H1 (cell line): ENCODE data around the gene SLC5A2.

Source experiments
- CBX8 ChIP-seq: fragments of 300-800, 300-1000 bp; sonication (generic); IDR thresholded peaks from 2 replicates; pipeline ENCODE4 v1.7.1; 2016; ENCODE audit warnings: low read depth, low read length, borderline replicate concordance
- CHD1 ChIP-seq: IDR thresholded peaks from 2 replicates; pipeline ENCODE4 v1.6.1; 2012; ENCODE audit warnings: low read depth, low read length, improper control_type of control experiment
- CTCF ChIP-seq, 3 experiments: IDR thresholded peaks; 1 replicate in 2 of 3; 2 replicates in 1 of 3; pipeline versions ENCODE4 v1.5.1 to v1.6.1; 2011; ENCODE audit warnings: low read length in 3 of 3, mild to moderate bottlenecking in 3 of 3, inconsistent platforms in 2 of 3, low read depth in 1 of 3, moderate library complexity in 1 of 3; ENCODE audit not compliant: insufficient read depth in 1 of 3; ENCODE audit errors: control extremely low read depth in 1 of 3
- EGR1 ChIP-seq: IDR thresholded peaks from 2 replicates; pipeline ENCODE4 v1.6.1; 2011; ENCODE audit warnings: low read depth, low read length, borderline replicate concordance
- EP300 ChIP-seq, 2 experiments: IDR thresholded peaks; 1 replicate in 1 of 2; 2 replicates in 1 of 2; pipeline ENCODE4 v1.6.1; 2011 to 2012; ENCODE audit warnings: low read depth in 2 of 2, low read length in 2 of 2, mild to moderate bottlenecking in 2 of 2, borderline replicate concordance in 1 of 2, inconsistent platforms in 1 of 2, moderate library complexity in 1 of 2
- EZH2 ChIP-seq: fragments of 200-600 bp; sonication (generic); IDR thresholded peaks from 2 replicates; pipeline ENCODE4 v1.7.1; 2012; ENCODE audit warnings: low read depth, mild to moderate bottlenecking, moderate library complexity, low read length, inconsistent platforms; ENCODE audit not compliant: severe bottlenecking
- JUN ChIP-seq: IDR thresholded peaks from 2 replicates; pipeline ENCODE4 v1.6.1; 2011; ENCODE audit warnings: low read depth, mild to moderate bottlenecking, improper control_type of control experiment, low read length
- JUND ChIP-seq: IDR thresholded peaks from 2 replicates; pipeline ENCODE4 v1.6.1; 2011; ENCODE audit warnings: mild to moderate bottlenecking, improper control_type of control experiment, low read length
- PHF8 ChIP-seq: fragments of 200-600 bp; sonication (generic); conservative IDR thresholded peaks from 2 replicates; pipeline ENCODE4 v1.7.1; 2012; ENCODE audit warnings: low read depth, mild to moderate bottlenecking, inconsistent platforms, low read length, moderate library complexity
- POLR2A ChIP-seq, 2 experiments: IDR thresholded peaks; 1 replicate in 1 of 2; 2 replicates in 1 of 2; pipeline ENCODE4 v1.6.1; 2011; ENCODE audit warnings: low read depth in 2 of 2, low read length in 2 of 2, mild to moderate bottlenecking in 2 of 2; ENCODE audit errors: control extremely low read depth in 1 of 2
- POLR2AphosphoS5 ChIP-seq: IDR thresholded peaks from 2 replicates; pipeline ENCODE4 v1.6.1; 2011; ENCODE audit warnings: low read depth, low read length
- RNF2 ChIP-seq: fragments of 200-900, 300-1000 bp; sonication (generic); IDR thresholded peaks from 2 replicates; pipeline ENCODE4 v1.7.1; 2016; ENCODE audit warnings: borderline replicate concordance, low read depth, mild to moderate bottlenecking, antibody characterized with exemption, low read length; ENCODE audit not compliant: poor library complexity, severe bottlenecking; ENCODE audit errors: missing control alignments
- ZNF274 ChIP-seq: IDR thresholded peaks from 2 replicates; pipeline ENCODE4 v1.7.0; 2012; ENCODE audit warnings: low read length, borderline replicate concordance; ENCODE audit errors: extremely low read depth

DNA sequence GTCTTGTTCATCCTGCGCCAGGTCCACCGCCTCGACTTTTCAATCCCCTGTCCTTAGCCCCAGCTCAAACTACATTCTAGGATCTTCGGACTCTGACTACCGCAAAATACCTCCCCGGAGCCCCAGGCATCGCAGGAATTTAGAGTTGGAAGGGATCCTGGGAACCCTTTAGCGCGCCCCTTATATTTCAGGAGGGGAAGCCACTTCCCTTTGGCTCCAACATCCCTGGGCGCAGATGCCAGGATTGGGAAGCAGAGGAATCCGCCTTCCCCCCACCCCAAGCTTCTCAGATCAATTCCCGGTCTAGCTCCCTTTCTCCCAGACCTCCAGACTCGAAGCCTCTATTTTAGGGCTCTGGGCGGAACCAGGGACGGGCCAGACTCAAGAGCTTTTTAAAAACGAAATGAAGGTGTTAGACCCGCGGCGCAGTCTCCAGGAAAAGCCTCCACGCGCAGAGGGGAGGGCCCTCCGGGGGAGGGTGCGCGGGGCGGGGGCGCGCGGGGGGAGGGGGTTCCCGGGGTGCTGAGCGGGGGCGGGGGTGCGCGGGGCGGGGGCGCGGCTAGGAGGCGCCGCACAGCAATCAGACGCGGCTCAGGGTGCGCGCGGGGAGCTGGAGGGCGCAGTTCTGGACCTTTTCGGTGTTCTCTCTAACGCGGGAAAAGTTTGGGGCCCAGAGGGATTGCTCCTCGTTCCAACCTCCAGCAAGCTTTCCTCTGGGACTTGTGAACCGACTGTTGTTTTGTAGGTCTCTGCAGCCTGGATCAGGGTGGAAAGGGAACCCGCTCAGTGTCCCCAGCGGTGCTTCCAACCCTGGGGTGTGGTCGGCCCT lies 46.4 kb downstream of the SLC5A2 start:
- TF ChIP-seq POLR2AphosphoS5 (no peak), CTCF (IDR thresholded peaks at IDR 0.05; ENCODE audit: control extremely low read depth in 1 of 3, insufficient read depth in 1 of 3, low read depth in 1 of 3, low read length in 3 of 3) (no peak), EP300 (IDR thresholded peaks at IDR 0.05; ENCODE audit: borderline replicate concordance in 1 of 2, low read depth in 2 of 2, low read length in 2 of 2) (no peak), EZH2 (peak; percentile 50), PHF8 (0 out of 2 replicates have a peak, but pooled peaks have one; percentile 30), POLR2A (IDR thresholded peaks at IDR 0.05; ENCODE audit: control extremely low read depth in 1 of 2, low read depth in 2 of 2, low read length in 2 of 2) (no peak), ZNF274 (no peak), EGR1 (no peak), RNF2 (no peak), CHD1 (no peak), JUN (no peak), JUND (no peak), CBX8 (no peak)
